GM12873 (cell line): ENCODE results near the gene LRRC36.

Experiments used
- TF ChIP-seq, protein P1 (sequence below): IDR thresholded peaks from 2 replicates; pipeline ENCODE4 v1.5.1; 2012; ENCODE audit warnings: low read depth, mild to moderate bottlenecking, moderate library complexity, low read length, control low read depth; ENCODE audit not compliant: insufficient read depth; ENCODE audit errors: missing control alignments

Gene LRRC36

DNA sequence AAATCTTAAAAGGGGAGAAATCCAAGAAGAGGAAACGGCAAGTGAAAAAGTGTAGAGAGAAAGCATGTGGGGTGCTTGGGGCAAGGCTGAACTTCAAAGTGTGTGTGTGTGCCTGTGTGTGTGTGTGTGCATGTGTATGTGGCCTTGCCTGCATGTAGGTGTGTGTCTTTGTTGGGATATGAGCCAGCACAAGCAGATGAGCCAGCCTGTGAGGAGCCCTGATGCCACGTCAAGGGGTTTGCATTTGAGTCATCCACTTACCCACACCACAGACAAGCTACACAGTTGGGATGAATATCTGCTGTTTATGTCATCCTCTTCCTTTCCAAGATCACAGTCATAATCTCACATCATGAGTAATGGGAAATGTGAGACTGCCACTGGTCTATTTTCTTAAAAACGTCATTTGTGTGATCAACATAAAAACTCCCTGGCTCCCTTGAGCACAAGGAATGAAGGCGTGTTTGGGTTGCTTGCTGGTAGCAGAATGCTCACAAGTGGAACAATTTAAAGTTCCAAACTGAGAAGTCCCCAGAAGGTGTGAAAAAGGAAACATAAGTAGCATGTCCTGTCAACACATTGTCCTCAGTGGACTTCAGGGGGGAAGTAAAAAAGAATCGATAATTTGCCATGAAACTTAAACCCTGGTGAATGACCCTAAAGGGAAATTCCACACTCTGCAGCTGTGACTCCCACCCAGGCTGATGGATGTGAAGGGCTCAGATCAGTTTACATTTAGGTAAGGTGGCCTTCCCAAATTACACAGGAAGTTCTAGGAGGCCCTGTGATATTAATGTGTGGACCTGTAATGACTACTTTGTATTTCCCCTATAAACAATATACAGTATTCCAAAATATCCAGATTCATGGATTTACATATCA is 14.8 kb upstream of the LRRC36 start:
- TF ChIP-seq, protein P1, sequence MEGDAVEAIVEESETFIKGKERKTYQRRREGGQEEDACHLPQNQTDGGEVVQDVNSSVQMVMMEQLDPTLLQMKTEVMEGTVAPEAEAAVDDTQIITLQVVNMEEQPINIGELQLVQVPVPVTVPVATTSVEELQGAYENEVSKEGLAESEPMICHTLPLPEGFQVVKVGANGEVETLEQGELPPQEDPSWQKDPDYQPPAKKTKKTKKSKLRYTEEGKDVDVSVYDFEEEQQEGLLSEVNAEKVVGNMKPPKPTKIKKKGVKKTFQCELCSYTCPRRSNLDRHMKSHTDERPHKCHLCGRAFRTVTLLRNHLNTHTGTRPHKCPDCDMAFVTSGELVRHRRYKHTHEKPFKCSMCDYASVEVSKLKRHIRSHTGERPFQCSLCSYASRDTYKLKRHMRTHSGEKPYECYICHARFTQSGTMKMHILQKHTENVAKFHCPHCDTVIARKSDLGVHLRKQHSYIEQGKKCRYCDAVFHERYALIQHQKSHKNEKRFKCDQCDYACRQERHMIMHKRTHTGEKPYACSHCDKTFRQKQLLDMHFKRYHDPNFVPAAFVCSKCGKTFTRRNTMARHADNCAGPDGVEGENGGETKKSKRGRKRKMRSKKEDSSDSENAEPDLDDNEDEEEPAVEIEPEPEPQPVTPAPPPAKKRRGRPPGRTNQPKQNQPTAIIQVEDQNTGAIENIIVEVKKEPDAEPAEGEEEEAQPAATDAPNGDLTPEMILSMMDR = no peak

DNA sequence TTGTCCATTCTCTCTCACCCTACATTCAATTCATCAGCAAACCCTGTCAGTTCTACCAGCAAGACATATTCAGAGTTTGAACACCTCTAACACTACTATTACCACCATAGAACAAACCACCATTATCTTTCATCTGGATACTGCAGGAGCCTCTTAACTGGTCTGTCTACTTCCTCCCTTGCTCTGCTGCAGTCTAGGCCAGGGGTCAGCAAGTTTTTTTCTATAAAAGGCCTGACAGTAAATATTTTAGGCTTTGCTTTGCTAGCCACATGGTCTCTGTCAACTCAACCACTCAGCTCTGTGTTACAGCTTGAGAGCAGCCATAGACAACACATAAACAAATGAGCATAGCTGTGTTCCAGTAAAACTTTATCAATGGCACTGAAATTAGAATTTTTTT is 13.9 kb upstream of the LRRC36 start:
- TF ChIP-seq, protein P1 = no peak

DNA sequence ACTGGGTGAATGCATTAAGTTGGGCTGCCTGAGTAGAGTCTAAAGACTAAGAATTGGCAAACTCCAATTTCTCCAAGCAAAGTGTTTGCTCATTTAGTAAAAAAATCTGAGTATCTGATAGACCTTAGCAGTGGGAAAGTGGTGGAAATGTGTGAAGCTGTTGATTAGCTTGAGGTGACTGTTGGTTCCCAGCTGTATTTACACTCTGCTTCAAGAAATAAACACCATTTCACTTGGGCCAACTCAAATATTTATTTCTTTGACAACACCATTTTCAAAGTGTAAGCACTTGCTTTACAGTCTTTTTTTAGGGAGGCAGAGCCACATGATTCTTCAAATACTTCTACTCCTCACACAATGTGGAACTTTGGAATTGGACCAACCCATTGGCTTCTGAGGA is 8.8 kb upstream of the LRRC36 start:
- TF ChIP-seq, protein P1 = no peak

DNA sequence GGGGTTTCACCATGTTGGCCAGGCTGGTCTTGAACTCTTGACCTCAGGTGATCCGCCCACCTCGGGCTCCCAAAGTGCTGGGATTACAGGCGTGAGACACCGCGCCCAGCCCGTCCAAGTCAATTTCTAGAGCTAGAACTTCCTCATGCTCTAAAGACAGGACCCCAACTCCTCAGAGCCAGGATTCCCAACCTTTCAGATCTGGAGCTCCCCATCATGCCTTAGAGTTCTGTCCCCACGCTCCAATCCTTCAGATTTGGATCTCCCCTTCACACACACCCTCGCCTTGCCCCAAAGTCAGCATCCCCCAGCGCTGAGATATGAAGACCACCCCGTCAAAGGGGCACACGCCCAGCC is 522 bp upstream of the LRRC36 start:
- TF ChIP-seq, protein P1 = no peak

DNA sequence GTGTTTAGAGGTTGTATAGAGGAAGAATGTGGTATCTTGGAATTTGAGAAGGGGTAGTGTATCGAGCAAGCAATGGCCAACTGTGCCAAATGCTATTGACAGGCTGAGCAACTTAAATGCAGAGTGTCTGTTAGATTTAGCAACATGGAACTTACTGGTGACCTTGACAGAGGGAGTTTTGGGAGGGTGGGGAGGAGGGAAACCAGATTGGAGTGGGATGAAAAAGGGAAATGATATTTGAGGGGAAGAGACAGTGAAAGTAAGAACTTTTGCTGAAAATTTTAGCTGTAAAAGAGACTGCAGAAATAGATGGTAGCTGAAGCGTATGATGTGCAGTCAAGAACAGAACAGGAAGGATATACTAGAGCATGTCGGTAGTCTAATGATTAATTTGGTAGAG is 1.1 kb downstream of the LRRC36 start:
- TF ChIP-seq, protein P1 = no peak

DNA sequence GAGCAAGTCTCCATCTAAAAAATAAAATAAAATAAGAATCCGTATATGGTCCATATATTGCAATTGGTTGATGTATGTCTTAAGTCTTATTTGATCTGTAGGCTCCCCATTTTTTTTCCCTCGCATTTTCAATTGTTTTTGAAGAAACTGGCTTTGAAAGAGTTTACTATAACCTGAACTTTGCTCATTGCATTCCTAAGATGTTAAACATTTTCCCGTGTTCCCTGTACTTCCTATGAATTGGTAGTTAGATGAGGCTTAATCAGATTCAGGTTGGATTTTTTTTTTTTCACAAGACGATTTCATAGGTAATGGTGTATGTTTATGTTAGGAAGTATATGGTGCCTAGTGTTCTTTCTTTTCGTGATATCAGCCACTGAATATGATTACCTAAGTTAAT is 3.3 kb downstream of the LRRC36 start:
- TF ChIP-seq, protein P1 = no peak

DNA sequence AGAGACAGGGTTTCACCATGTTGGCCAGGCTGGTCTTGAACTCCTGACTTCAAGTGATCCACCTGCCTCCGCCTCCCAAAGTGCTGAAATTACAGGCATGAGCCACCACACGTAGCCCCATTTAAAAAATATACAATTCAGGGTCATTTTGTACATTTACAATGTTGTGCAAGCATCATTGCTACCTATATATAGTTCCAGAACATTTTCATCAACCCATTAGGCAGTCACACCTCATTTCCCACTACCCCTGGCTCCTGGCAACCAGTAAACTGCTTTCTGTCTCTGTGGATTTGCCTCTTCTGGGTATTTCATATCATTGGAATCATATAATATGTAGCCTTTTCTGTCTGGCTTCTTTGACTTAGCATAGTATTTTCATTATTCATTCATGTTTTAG is 6.7 kb downstream of the LRRC36 start:
- TF ChIP-seq, protein P1 = no peak
